ENCODE measurements around the gene PDE4D.

The PDE4D gene

DNA sequence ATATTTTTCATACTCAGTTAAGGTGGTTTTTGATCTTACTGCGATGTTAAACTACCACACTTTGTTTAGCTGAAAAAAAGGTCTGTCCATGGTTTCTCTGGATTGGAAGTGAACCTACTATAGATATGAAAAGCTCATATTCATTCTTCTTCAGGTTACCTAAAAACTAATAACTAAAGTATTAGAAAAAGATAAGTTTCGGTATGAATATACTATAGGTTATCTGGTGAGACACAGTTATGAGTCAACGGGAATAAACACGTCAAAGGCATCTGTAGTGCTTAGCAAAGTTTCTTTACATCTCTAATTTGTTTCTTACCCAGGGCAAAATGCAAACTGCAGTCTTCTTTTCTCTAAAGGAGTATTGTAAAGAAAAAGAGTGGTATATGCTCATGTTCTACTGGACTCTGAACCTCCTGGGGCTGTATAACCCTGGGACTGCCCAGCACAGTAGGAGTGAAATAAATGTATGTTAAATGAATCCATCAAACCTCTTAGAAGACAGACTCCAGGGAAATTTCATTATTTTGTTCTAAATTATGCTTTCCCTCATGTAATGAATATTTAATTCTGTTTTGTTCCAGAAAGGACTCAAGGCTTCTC lies 521.9 kb downstream of the PDE4D start:
- Histone ChIP-seq H2AFZ (ENCODE audit: low read length, unreplicated experiment) (no peak overlapping the region), H3K27me3 (ENCODE audit: insufficient read depth, low read length) (peaks cover 18% of the 10 kb centered on the region), H3K4me3 (ENCODE audit: low read depth, low read length) (no peak overlapping the region), H3K4me1 (ENCODE audit: control insufficient read depth, insufficient read depth, low read length, unreplicated experiment) (no peaks in the 10 kb centered on the region), H3K79me2 (ENCODE audit: control insufficient read depth, insufficient read depth, low read length, unreplicated experiment) (no peaks in the 10 kb centered on the region), H3K36me3 (ENCODE audit: insufficient read depth, low read length) (no peaks in the 10 kb centered on the region), H3K27ac (ENCODE audit: low read depth, low read length) (no peak overlapping the region)

DNA sequence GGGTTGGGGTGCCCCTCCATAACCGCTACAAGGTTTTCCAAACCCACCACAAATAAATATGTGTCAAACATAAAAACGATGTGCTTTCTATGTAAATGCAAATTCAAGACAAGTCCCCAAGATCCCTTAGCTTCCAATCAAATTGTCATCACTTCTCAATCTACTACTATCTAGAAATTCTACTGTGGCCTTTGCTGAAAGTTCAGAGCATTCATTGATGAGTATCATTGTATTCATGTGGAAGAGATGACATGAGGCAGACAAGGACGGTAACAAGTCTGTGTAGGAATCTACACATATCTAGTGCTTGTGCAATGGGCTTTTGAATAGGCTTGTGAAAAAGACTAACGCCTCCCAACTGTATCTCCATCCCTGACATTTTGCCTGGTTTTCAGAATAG lies 524.6 kb downstream of the PDE4D start:
- H3K79me2 ChIP-seq (ENCODE audit: control insufficient read depth, insufficient read depth, low read length, unreplicated experiment): no peaks in the 10 kb centered on the region
- H3K27ac ChIP-seq (ENCODE audit: low read depth, low read length): no peak overlapping the region
- no peak overlapping the region for H2AFZ ChIP-seq (ENCODE audit: low read length, unreplicated experiment)
- H3K27me3 ChIP-seq (ENCODE audit: insufficient read depth, low read length): peaks cover 10% of the 10 kb centered on the region
- H3K4me3 ChIP-seq (ENCODE audit: low read depth, low read length): no peak overlapping the region
- H3K4me1 ChIP-seq (ENCODE audit: control insufficient read depth, insufficient read depth, low read length, unreplicated experiment): no peaks in the 10 kb centered on the region
- no peaks in the 10 kb centered on the region for H3K36me3 ChIP-seq (ENCODE audit: insufficient read depth, low read length)

DNA sequence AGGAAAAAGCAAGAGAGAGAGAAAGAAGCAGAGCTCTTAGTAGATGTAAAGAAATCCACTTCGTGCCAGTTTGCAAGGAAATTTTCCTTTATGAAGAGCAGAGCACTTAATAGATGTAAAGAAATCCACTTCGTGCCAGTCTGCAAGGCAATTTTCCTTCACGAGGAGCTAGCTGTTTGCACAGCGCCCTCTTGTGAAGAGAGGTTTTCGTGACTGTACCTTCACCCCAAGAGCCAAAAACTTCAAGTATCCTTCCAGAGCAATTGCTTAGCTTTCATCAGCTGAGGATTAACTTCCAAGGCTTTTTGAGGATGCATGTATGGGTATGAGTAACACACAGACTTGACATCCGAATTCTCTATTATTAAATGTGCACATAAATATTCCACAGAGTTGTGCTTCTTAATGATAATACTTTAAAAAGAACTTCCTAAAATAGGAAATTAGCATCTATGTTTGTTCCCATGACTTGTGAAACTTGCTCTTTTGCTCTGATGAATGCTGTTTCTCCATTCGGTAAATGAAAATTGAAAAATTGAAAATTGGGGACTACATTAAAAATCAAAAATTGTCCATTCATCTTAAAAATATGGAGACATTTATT lies 525.6 kb downstream of the PDE4D start:
- H2AFZ ChIP-seq (ENCODE audit: low read length, unreplicated experiment): no peak overlapping the region
- peaks cover 3% of the 10 kb centered on the region; the same call in 1 of the 2 replicates for H3K27me3 ChIP-seq (ENCODE audit: insufficient read depth, low read length)
- no peak overlapping the region for H3K4me3 ChIP-seq (ENCODE audit: low read depth, low read length)
- no peaks in the 10 kb centered on the region for H3K79me2 ChIP-seq (ENCODE audit: control insufficient read depth, insufficient read depth, low read length, unreplicated experiment)
- H3K27ac ChIP-seq (ENCODE audit: low read depth, low read length): no peak overlapping the region
- H3K4me1 ChIP-seq (ENCODE audit: control insufficient read depth, insufficient read depth, low read length, unreplicated experiment): no peaks in the 10 kb centered on the region
- no peaks in the 10 kb centered on the region for H3K36me3 ChIP-seq (ENCODE audit: insufficient read depth, low read length)

DNA sequence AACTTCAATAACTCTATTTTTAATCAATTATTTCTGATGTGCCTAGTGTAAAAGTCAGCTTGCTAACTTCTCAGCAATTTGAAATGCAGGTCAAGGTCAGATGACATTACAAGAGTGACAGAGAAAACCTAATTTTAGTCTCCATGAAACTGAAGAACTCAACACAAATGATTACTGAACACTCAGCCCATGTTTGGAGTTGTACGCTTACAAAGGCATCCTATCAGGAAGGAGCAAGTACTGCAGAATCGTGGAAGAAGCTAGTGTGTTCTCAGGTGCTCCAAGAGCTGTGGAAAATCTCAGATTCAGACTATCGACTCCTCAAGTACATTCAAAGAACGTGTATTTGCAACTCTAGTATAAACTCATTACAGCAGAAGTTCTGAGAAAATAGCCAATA lies 526.7 kb downstream of the PDE4D start:
- no peaks in the 10 kb centered on the region for H3K79me2 ChIP-seq (ENCODE audit: control insufficient read depth, insufficient read depth, low read length, unreplicated experiment)
- H3K36me3 ChIP-seq (ENCODE audit: insufficient read depth, low read length): no peaks in the 10 kb centered on the region
- no peak overlapping the region for H3K27ac ChIP-seq (ENCODE audit: low read depth, low read length)
- H3K4me1 ChIP-seq (ENCODE audit: control insufficient read depth, insufficient read depth, low read length, unreplicated experiment): no peaks in the 10 kb centered on the region
- no peak overlapping the region for H3K4me3 ChIP-seq (ENCODE audit: low read depth, low read length)
- no peaks in the 10 kb centered on the region; the same call in 1 of the 2 replicates for H3K27me3 ChIP-seq (ENCODE audit: insufficient read depth, low read length)
- no peak overlapping the region for H2AFZ ChIP-seq (ENCODE audit: low read length, unreplicated experiment)

DNA sequence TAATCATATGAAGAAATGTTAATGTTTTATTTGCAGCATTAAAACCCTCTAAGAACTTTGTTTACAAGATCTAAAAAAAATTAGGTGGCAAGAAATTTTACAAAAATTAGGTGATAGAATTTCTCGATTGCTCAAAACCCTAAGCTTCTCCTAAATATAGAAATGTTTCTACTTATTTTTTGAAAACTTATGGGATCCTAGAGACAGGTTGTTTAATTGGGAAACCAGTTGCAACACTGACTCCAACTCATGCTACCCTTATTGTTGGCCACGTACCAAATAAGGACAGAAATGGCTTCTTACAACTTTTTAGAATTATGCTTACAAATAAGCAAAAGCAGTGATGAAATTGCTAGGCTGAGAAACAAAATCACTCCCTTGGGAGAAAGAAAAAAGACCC lies 531.1 kb downstream of the PDE4D start:
- Histone ChIP-seq H3K79me2 (ENCODE audit: control insufficient read depth, insufficient read depth, low read length, unreplicated experiment) (no peaks in the 10 kb centered on the region), H3K36me3 (ENCODE audit: insufficient read depth, low read length) (no peaks in the 10 kb centered on the region), H3K27me3 (ENCODE audit: insufficient read depth, low read length) (peaks cover 2% of the 10 kb centered on the region; the same call in 1 of the 2 replicates), H3K27ac (ENCODE audit: low read depth, low read length) (no peak overlapping the region), H3K4me1 (ENCODE audit: control insufficient read depth, insufficient read depth, low read length, unreplicated experiment) (no peaks in the 10 kb centered on the region), H3K4me3 (ENCODE audit: low read depth, low read length) (no peak overlapping the region), H2AFZ (ENCODE audit: low read length, unreplicated experiment) (no peak overlapping the region)

GRCh38 chr5:59361454-59361853 lies 532.1 kb downstream of the PDE4D start:
- no peaks in the 10 kb centered on the region for H3K36me3 ChIP-seq (ENCODE audit: insufficient read depth, low read length)
- peaks cover 2% of the 10 kb centered on the region; the same call in 1 of the 2 replicates for H3K27me3 ChIP-seq (ENCODE audit: insufficient read depth, low read length)
- H2AFZ ChIP-seq (ENCODE audit: low read length, unreplicated experiment): no peak overlapping the region
- H3K4me1 ChIP-seq (ENCODE audit: control insufficient read depth, insufficient read depth, low read length, unreplicated experiment): no peaks in the 10 kb centered on the region
- no peak overlapping the region for H3K4me3 ChIP-seq (ENCODE audit: low read depth, low read length)
- H3K79me2 ChIP-seq (ENCODE audit: control insufficient read depth, insufficient read depth, low read length, unreplicated experiment): no peaks in the 10 kb centered on the region
- H3K27ac ChIP-seq (ENCODE audit: low read depth, low read length): no peak overlapping the region

DNA sequence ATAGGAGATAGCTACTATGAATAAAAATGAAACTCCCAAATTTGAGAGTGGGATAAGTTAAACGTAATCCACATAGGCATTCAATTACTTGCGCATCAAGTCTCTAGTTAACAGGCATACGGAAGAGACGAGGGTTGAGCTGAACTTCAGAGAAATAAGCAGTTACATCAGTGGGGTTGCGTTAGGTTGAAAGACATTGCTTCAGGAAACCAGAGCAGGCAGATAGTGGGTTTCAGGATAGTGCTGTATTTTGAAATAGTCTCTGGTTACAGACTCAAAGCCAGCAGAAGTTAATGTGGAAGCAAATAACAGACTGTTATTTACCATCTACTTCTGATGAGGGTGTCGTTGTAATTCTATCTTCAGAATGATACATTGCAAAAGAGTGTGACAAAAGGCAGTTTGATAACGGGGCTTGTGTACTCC lies 533.4 kb downstream of the PDE4D start:
- Histone ChIP-seq H3K79me2 (ENCODE audit: control insufficient read depth, insufficient read depth, low read length, unreplicated experiment) (no peaks in the 10 kb centered on the region), H3K36me3 (ENCODE audit: insufficient read depth, low read length) (no peaks in the 10 kb centered on the region), H3K4me1 (ENCODE audit: control insufficient read depth, insufficient read depth, low read length, unreplicated experiment) (no peaks in the 10 kb centered on the region), H2AFZ (ENCODE audit: low read length, unreplicated experiment) (no peak overlapping the region), H3K27me3 (ENCODE audit: insufficient read depth, low read length) (peaks cover 2% of the 10 kb centered on the region; the same call in 1 of the 2 replicates), H3K27ac (ENCODE audit: low read depth, low read length) (no peak overlapping the region), H3K4me3 (ENCODE audit: low read depth, low read length) (no peak overlapping the region)

GRCh38 chr5:59358005-59358861 lies 535.3 kb downstream of the PDE4D start:
- H3K4me3 ChIP-seq (ENCODE audit: low read depth, low read length): no peak overlapping the region

GRCh38 chr5:59357381-59357977 lies 536.0 kb downstream of the PDE4D start:
- no peak overlapping the region for H2AFZ ChIP-seq (ENCODE audit: low read length, unreplicated experiment)
- no peak overlapping the region for H3K27ac ChIP-seq (ENCODE audit: low read depth, low read length)
- H3K4me1 ChIP-seq (ENCODE audit: control insufficient read depth, insufficient read depth, low read length, unreplicated experiment): no peaks in the 10 kb centered on the region

More at GRCh38 chr5:59358005-59358861, 535.3 kb downstream of the PDE4D start:
- Histone ChIP-seq H3K27me3 (ENCODE audit: insufficient read depth, low read length) (peaks cover 2% of the 10 kb centered on the region; the same call in 1 of the 2 replicates), H3K4me1 (ENCODE audit: control insufficient read depth, insufficient read depth, low read length, unreplicated experiment) (no peaks in the 10 kb centered on the region), H3K27ac (ENCODE audit: low read depth, low read length) (no peak overlapping the region), H3K79me2 (ENCODE audit: control insufficient read depth, insufficient read depth, low read length, unreplicated experiment) (no peaks in the 10 kb centered on the region), H2AFZ (ENCODE audit: low read length, unreplicated experiment) (no peak overlapping the region), H3K36me3 (ENCODE audit: insufficient read depth, low read length) (no peaks in the 10 kb centered on the region)

DNA sequence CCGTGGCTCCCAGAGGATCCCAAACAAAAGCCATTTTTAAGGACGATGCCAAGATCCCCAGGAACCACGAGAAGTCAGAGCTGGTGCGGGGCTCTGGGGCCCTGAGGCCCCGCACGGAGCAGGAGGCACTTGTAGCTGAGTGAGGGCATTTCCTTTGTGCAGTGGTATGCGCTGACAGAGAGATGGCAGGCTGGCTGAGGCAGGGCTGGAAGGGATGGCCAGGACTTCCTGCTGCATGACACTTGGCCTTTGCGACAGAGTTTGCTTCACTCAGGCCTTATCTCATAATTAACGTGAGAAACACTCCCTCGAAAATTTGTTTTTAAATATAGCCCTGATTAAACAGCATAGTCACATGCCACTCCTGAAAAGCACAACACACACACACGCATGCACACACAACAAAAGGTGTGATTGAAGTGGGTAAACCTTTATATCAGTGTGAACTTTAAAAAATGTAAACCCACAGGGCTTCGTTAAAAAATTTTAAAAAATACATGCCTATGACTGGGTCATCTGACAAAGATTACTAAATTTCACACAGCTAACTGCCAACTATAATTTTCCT lies 536.6 kb downstream of the PDE4D start:
- H2AFZ ChIP-seq (ENCODE audit: low read length, unreplicated experiment): no peak overlapping the region
- no peak overlapping the region for H3K4me3 ChIP-seq (ENCODE audit: low read depth, low read length)
- no peaks in the 10 kb centered on the region for H3K4me1 ChIP-seq (ENCODE audit: control insufficient read depth, insufficient read depth, low read length, unreplicated experiment)
- no peak overlapping the region for H3K27ac ChIP-seq (ENCODE audit: low read depth, low read length)
- H3K27me3 ChIP-seq (ENCODE audit: insufficient read depth, low read length): peaks cover 8% of the 10 kb centered on the region; the same call in 1 of the 2 replicates
- no peaks in the 10 kb centered on the region for H3K36me3 ChIP-seq (ENCODE audit: insufficient read depth, low read length)
- H3K79me2 ChIP-seq (ENCODE audit: control insufficient read depth, insufficient read depth, low read length, unreplicated experiment): no peaks in the 10 kb centered on the region

More at GRCh38 chr5:59357381-59357977, 536.0 kb downstream of the PDE4D start:
- no peak overlapping the region for H3K4me3 ChIP-seq (ENCODE audit: low read depth, low read length)
- no peaks in the 10 kb centered on the region for H3K79me2 ChIP-seq (ENCODE audit: control insufficient read depth, insufficient read depth, low read length, unreplicated experiment)
- peaks cover 3% of the 10 kb centered on the region; the same call in 1 of the 2 replicates for H3K27me3 ChIP-seq (ENCODE audit: insufficient read depth, low read length)
- no peaks in the 10 kb centered on the region for H3K36me3 ChIP-seq (ENCODE audit: insufficient read depth, low read length)
